Liver (tissue), 9 donors: ENCODE data around the gene TRPC4AP. TPM values are rescaled to one million over a fixed set of nuclear protein-coding genes. Genes with fewer than 3 reads are reported as not detected.

Experiments
- DNase-seq: peaks from one replicate; pipeline ENCODE4 v3.0.0-alpha.2; 2017; ENCODE audit warnings: low spot score
- H3K27ac ChIP-seq, 2 donors: one replicate each; pipeline ENCODE4 v1.7.0; 2013; ENCODE audit warnings: inconsistent platforms in 2 of 2, low read length in 2 of 2, control low read depth in 1 of 2, low read depth in 1 of 2, mild to moderate bottlenecking in 1 of 2
- H3K27me3 ChIP-seq, 4 donors: one replicate each; pipeline versions ENCODE4 v1.6.1 to v1.7.0; 2013; ENCODE audit warnings: low read length in 3 of 4, inconsistent platforms in 1 of 4, mild to moderate bottlenecking in 1 of 4, moderate library complexity in 1 of 4; ENCODE audit not compliant: control insufficient read depth in 4 of 4, insufficient read depth in 4 of 4
- H3K36me3 ChIP-seq, 4 donors: one replicate each; pipeline versions ENCODE4 v1.6.1 to v1.7.0; 2013; ENCODE audit warnings: low read length in 3 of 4, mild to moderate bottlenecking in 3 of 4, low read depth in 1 of 4, moderate library complexity in 1 of 4; ENCODE audit not compliant: control insufficient read depth in 4 of 4, insufficient read depth in 3 of 4
- H3K4me1 ChIP-seq, 4 donors: one replicate each; pipeline versions ENCODE4 v1.6.1 to v1.7.0; 2013; ENCODE audit warnings: low read length in 3 of 4, mild to moderate bottlenecking in 3 of 4, moderate library complexity in 1 of 4; ENCODE audit not compliant: control insufficient read depth in 4 of 4, insufficient read depth in 4 of 4
- H3K4me3 ChIP-seq, 3 donors: one replicate each; pipeline versions ENCODE4 v1.6.1 to v1.7.0; 2013; ENCODE audit warnings: low read length in 3 of 3, control low read depth in 1 of 3, low read depth in 1 of 3, mild to moderate bottlenecking in 1 of 3
- H3K9ac ChIP-seq, 2 donors: one replicate each; pipeline ENCODE4 v1.7.0; 2013; ENCODE audit warnings: low read length in 2 of 2, mild to moderate bottlenecking in 2 of 2, moderate library complexity in 2 of 2, control low read depth in 1 of 2, low read depth in 1 of 2
- H3K9me3 ChIP-seq, 4 donors: one replicate each; pipeline versions ENCODE4 v1.6.1 to v1.7.0; 2013; ENCODE audit warnings: low read length in 3 of 4; ENCODE audit not compliant: control insufficient read depth in 4 of 4
- CTCF ChIP-seq: fragments of 150-350 bp; IDR thresholded peaks from 2 replicates; pipeline ENCODE4 v1.5.1; 2017; ENCODE audit warnings: improper control_type of control experiment, low read depth, low read length; ENCODE audit not compliant: missing input control
- EGR1 ChIP-seq, 2 donors: IDR thresholded peaks; 2 replicates each; pipeline ENCODE4 v1.6.1; 2016 to 2018; ENCODE audit warnings: antibody characterized with exemption in 2 of 2, low read depth in 2 of 2
- FOXA2 ChIP-seq: IDR thresholded peaks from 2 replicates; pipeline ENCODE4 v1.6.1; 2016; ENCODE audit warnings: antibody characterized with exemption
- GABPA ChIP-seq, 2 donors: IDR thresholded peaks in 1 of 2; conservative IDR thresholded peaks in 1 of 2; 2 replicates each; pipeline ENCODE4 v1.6.1; 2016; ENCODE audit warnings: antibody characterized with exemption in 2 of 2, mild to moderate bottlenecking in 1 of 2, moderate library complexity in 1 of 2
- HNF4A ChIP-seq, 2 donors: conservative IDR thresholded peaks; 2 replicates each; pipeline ENCODE4 v1.6.1; 2016; ENCODE audit warnings: antibody characterized with exemption in 2 of 2, mild to moderate bottlenecking in 2 of 2
- HNF4G ChIP-seq: IDR thresholded peaks from 2 replicates; pipeline ENCODE4 v1.6.1; 2016; ENCODE audit warnings: antibody characterized with exemption
- JUND ChIP-seq, 2 donors: IDR thresholded peaks; 2 replicates each; pipeline ENCODE4 v1.6.1; 2016; ENCODE audit warnings: antibody characterized with exemption in 2 of 2
- RAD21 ChIP-seq, 2 donors: IDR thresholded peaks; 2 replicates each; pipeline ENCODE4 v1.6.1; 2016; ENCODE audit warnings: antibody characterized with exemption in 2 of 2, mild to moderate bottlenecking in 2 of 2
- REST ChIP-seq: IDR thresholded peaks from 2 replicates; pipeline ENCODE4 v1.6.1; 2016; ENCODE audit warnings: antibody characterized with exemption, mild to moderate bottlenecking
- RXRA ChIP-seq, 2 donors: IDR thresholded peaks; 2 replicates each; pipeline ENCODE4 v1.6.1; 2017 to 2018; ENCODE audit warnings: antibody characterized with exemption in 2 of 2, mild to moderate bottlenecking in 1 of 2
- TAF1 ChIP-seq: conservative IDR thresholded peaks from 2 replicates; pipeline ENCODE4 v1.6.1; 2016; ENCODE audit warnings: antibody characterized with exemption, mild to moderate bottlenecking
- YY1 ChIP-seq: IDR thresholded peaks from 2 replicates; pipeline ENCODE4 v1.6.1; 2016; ENCODE audit warnings: antibody characterized with exemption, mild to moderate bottlenecking
- ZBTB33 ChIP-seq: IDR thresholded peaks from 2 replicates; pipeline ENCODE4 v1.6.1; 2016; ENCODE audit warnings: antibody characterized with exemption
- WGBS: extraction: QIAGEN DNeasy Blood & Tissue Kit; methylation state at CpG from one replicate; pipeline ENCODE4 v1.1.7; 2013; 5-methylcytosine and 5-hydroxymethylcytosine counted together
- polyA plus RNA-seq, 2 donors: library from polyadenylated mRNA; stranded (reverse) in 1 of 2; unstranded in 1 of 2; fragments of 200-250 nt in 1 of 2; fragments of >200 nt in 1 of 2; fragmentation: Nextera tagmentation in 1 of 2; extraction: Ambion mirVana in 1 of 2; gene quantifications; one replicate each; pipeline versions ENCODE4 v1.2.1 to v1.2.3, GENCODE V29; 2013 to 2015
- total RNA-seq, 2 donors: library from RNA; depleted of rRNA; stranded (reverse); fragments of >200 nt; gene quantifications; one replicate each; pipeline ENCODE4 v1.2.3, GENCODE V29; 2014
- TF ChIP-seq, protein P1 (sequence below): IDR thresholded peaks from 2 replicates; pipeline ENCODE4 v1.6.1; 2016; ENCODE audit warnings: antibody characterized with exemption
- TF ChIP-seq, protein P2 (sequence below): IDR thresholded peaks from 2 replicates; pipeline ENCODE4 v1.6.1; 2016; ENCODE audit warnings: antibody characterized with exemption
- donor health status: healthy.
- donor health status: healthy.
- donor health status: healthy.
- donor health status: healthy.
- donor health status: healthy.

The TRPC4AP gene
- total and polyA plus RNA-seq, 4 donors: 26.3 to 57.2 (median 33.8) TPM

- no peak for DNase-seq
- H3K27me3 ChIP-seq: no peaks in the 10 kb centered on the region
- TF ChIP-seq ZBTB33: no peak
- TF ChIP-seq HNF4A (conservative IDR thresholded peaks at IDR 0.05): no peak
- TF ChIP-seq, protein P1, sequence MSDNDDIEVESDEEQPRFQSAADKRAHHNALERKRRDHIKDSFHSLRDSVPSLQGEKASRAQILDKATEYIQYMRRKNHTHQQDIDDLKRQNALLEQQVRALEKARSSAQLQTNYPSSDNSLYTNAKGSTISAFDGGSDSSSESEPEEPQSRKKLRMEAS: no peak
- no peak for TF ChIP-seq TAF1
- TF ChIP-seq EGR1 (IDR thresholded peaks at IDR 0.05; ENCODE audit: low read depth in 2 of 2): no peak
- TF ChIP-seq REST: no peak
- TF ChIP-seq JUND (IDR thresholded peaks at IDR 0.05): no peak
- TF ChIP-seq RAD21 (IDR thresholded peaks at IDR 0.05): no peak
- TF ChIP-seq GABPA (IDR thresholded peaks at IDR 0.05 in 1 of 2, conservative IDR thresholded peaks at IDR 0.05 in 1 of 2): no peak
- no peak overlapping the region for H3K9ac ChIP-seq
- no peaks in the 10 kb centered on the region for H3K9me3 ChIP-seq
- 95% methylated on average over 4 of the region's 4 CpGs for WGBS
- no peak overlapping the region for H3K27ac ChIP-seq
- peaks cover 8 to 69% (median 59%) of the 10 kb centered on the region in 4 donors for H3K36me3 ChIP-seq
- no peak overlapping the region for H3K4me3 ChIP-seq
- H3K4me1 ChIP-seq: peaks cover 0 to 6% (median 2%) of the 10 kb centered on the region in 4 donors
Measured at GRCh38 chr20:35131934-35132333, 39.3 kb upstream of the TRPC4AP start.

DNA sequence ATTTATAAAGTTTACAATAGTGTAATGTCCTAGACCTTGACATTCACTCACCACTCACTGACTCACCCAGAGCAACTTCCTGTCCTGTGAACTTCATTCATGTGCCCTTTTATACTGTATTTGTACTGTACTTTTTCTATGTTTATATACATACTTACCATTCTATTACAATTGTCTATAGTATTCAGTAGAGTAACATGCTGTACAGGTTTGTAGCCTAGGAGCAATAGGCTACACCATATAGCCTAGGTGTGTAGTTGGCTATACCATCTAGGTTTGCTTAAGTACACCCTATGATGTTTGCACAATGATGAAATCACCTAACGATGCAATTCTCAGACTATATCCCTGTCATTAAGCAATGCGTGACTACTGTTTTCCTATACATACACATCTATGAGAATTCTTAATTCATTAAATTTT lies 37.1 kb upstream of the TRPC4AP start:
- no peaks in the 10 kb centered on the region for H3K27me3 ChIP-seq
- WGBS: 58% methylated on average over 2 of the region's 2 CpGs
- no peak for DNase-seq

More for the DNA sequence above, 37.1 kb upstream of the TRPC4AP start:
- TF ChIP-seq TAF1: no peak
- no peak for TF ChIP-seq FOXA2
- no peak for TF ChIP-seq REST
- TF ChIP-seq RAD21 (IDR thresholded peaks at IDR 0.05): no peak
- TF ChIP-seq RXRA (IDR thresholded peaks at IDR 0.05): no peak
- TF ChIP-seq, protein P2, sequence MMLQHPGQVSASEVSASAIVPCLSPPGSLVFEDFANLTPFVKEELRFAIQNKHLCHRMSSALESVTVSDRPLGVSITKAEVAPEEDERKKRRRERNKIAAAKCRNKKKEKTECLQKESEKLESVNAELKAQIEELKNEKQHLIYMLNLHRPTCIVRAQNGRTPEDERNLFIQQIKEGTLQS: no peak
- TF ChIP-seq HNF4G: no peak
- no peak for TF ChIP-seq CTCF
- no peak for TF ChIP-seq JUND (IDR thresholded peaks at IDR 0.05)
- TF ChIP-seq YY1: no peak
- TF ChIP-seq GABPA (IDR thresholded peaks at IDR 0.05 in 1 of 2, conservative IDR thresholded peaks at IDR 0.05 in 1 of 2): no peak
- Histone ChIP-seq H3K4me1 (peaks cover 0 to 5% (median 1%) of the 10 kb centered on the region in 4 donors), H3K9ac (no peak overlapping the region), H3K4me3 (no peak overlapping the region), H3K27ac (no peak overlapping the region), H3K36me3 (peaks cover 9 to 68% (median 56%) of the 10 kb centered on the region in 4 donors), H3K9me3 (no peaks in the 10 kb centered on the region)
